Activated B cell treated with CpG ODN at 0.5 μM for 24 hours (primary cell): ENCODE measurements around the gene SPAG16. TPM values are rescaled to one million over a fixed set of nuclear protein-coding genes. Genes with fewer than 3 reads are reported as not detected.

ENCODE experiments used
- ATAC-seq: fragments of 200-7000 bp; cut with Tn5 transposase; one replicate; pipeline ENCODE4 v1.10.0; 2021; ENCODE audit warnings: low read depth, mild to moderate bottlenecking, moderate library complexity
- CTCF ChIA-PET: fragments of 350-600 bp; sonication (Branson Sonifier 250); formaldehyde crosslinking; loops from one replicate; lab custom pipeline; 2021; ENCODE audit warnings: antibody characterized with exemption; lab: Charles Lee
- POLR2A ChIA-PET: fragments of 350-600 bp; sonication (Branson Sonifier 250); formaldehyde crosslinking; loops from one replicate; lab custom pipeline; 2021; ENCODE audit warnings: antibody characterized with exemption; lab: Charles Lee
- DNase-seq: peaks from one replicate; pipeline ENCODE4 v3.0.0; 2022
- H3K27ac Mint-ChIP-seq: one replicate; pipeline ENCODE4 v1.8.0; 2020; ENCODE audit warnings: mixed read lengths
- H3K27me3 Mint-ChIP-seq: one replicate; pipeline ENCODE4 v1.8.0; 2021; ENCODE audit warnings: mixed read lengths
- H3K36me3 Mint-ChIP-seq: one replicate; pipeline ENCODE4 v1.8.0; 2021; ENCODE audit warnings: low read depth, mixed read lengths
- H3K4me1 Mint-ChIP-seq: one replicate; pipeline ENCODE4 v1.8.0; 2021; ENCODE audit warnings: mixed read lengths
- H3K4me3 Mint-ChIP-seq: one replicate; pipeline ENCODE4 v1.8.0; 2020; ENCODE audit warnings: mild to moderate bottlenecking, mixed read lengths
- H3K9me3 Mint-ChIP-seq: one replicate; pipeline ENCODE4 v1.8.0; 2020; ENCODE audit warnings: mixed read lengths
- CTCF ChIP-seq: fragments of 200-600 bp; IDR thresholded peaks from one replicate; pipeline ENCODE4 v1.8.0; 2022; ENCODE audit warnings: antibody characterized with exemption, mild to moderate bottlenecking
- intact Hi-C: fragments of 100-400 bp; cut with micrococcal nuclease; formaldehyde crosslinking; loops from one replicate; pipeline ENCODE4 v1.15.1; 2024
- total RNA-seq: library from RNA; stranded (reverse); gene quantifications from 2 replicates; pipeline ENCODE4 v1.2.3, GENCODE V29; 2022

Gene SPAG16
- total RNA-seq, 1 donor from 2014 or later = 11.2 TPM

GRCh38 chr2:213640738-213641425, 356.6 kb downstream of the SPAG16 start:
- intact Hi-C loops = no loop called here
- Mint-ChIP-seq H3K4me1 (no peaks in the 10 kb centered on the region), H3K27ac (no peak overlapping the region), H3K27me3 (no peaks in the 10 kb centered on the region), H3K4me3 (no peak overlapping the region), H3K36me3 (no peaks in the 10 kb centered on the region), H3K9me3 (peaks cover 3% of the 10 kb centered on the region)
- no peak for ATAC-seq
- TF ChIP-seq CTCF = no peak
- DNase-seq = no peak
- POLR2A ChIA-PET = interaction anchor here (0.6 kb wide), 1 partner anchor 708 kb away, joined by 3 read pairs; no protein-coding TSS in a partner anchor
- CTCF ChIA-PET = no interaction called here

- Mint-ChIP-seq H3K27ac (no peak overlapping the region), H3K27me3 (no peaks in the 10 kb centered on the region), H3K4me3 (no peak overlapping the region), H3K4me1 (no peaks in the 10 kb centered on the region), H3K36me3 (no peaks in the 10 kb centered on the region), H3K9me3 (peaks cover 2% of the 10 kb centered on the region)
- intact Hi-C loops = no loop called here
- CTCF ChIA-PET = no interaction called here
- no peak for DNase-seq
- POLR2A ChIA-PET = no interaction called here
- no peak for TF ChIP-seq CTCF
- ATAC-seq = no peak
These were observed 360.7 kb downstream of the SPAG16 start for GRCh38 chr2:213644926-213645325.

DNA sequence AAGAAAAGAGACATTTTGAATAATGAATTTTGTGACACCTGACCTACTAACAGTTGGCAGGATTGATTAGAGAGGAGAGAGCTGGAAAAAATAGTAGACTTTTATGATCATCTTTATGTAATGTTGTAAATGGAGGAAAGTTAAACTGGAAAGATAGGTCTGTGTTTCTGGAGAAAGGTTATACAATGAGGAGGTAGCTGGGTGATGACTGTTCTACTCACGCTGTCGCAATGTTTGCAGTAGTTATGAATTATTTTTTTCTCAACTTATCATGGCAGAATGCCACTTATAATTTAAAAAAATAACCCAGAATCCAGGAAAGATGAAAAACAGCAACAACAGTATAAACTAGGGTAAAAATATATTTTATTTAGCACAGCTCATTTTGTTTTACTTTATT, 364.9 kb downstream of the SPAG16 start:
- Mint-ChIP-seq H3K9me3 (no peaks in the 10 kb centered on the region), H3K27ac (no peak overlapping the region), H3K36me3 (no peaks in the 10 kb centered on the region), H3K4me3 (no peak overlapping the region), H3K27me3 (no peaks in the 10 kb centered on the region), H3K4me1 (no peaks in the 10 kb centered on the region)
- DNase-seq = no peak
- POLR2A ChIA-PET = no interaction called here
- CTCF ChIA-PET = no interaction called here
- no peak for TF ChIP-seq CTCF
- ATAC-seq = no peak
- intact Hi-C loops = no loop called here

DNA sequence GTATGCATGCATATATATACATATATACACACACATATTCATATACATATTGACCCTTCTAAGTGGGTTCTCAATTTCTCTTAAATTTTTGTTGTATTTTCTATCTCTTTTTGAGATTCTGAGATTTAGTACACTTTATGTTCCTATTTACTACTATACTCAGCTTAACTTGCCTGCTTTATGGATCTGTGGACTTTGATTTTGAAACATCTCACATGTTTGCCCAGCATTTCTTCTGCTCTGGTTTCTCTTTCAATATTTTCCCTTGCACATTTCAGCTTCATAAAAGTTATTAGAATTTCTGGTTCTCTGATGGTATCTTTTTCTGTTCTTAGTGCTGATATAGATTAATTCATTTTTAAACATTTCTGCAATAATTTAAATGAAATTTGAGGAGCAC, 380.6 kb downstream of the SPAG16 start:
- no peak for DNase-seq
- Mint-ChIP-seq H3K36me3 (no peaks in the 10 kb centered on the region), H3K27ac (no peak overlapping the region), H3K4me1 (no peaks in the 10 kb centered on the region), H3K27me3 (no peaks in the 10 kb centered on the region), H3K9me3 (peaks cover 11% of the 10 kb centered on the region), H3K4me3 (no peak overlapping the region)
- TF ChIP-seq CTCF = no peak
- POLR2A ChIA-PET = no interaction called here
- no peak for ATAC-seq
- intact Hi-C loops = no loop called here
- CTCF ChIA-PET = no interaction called here

DNA sequence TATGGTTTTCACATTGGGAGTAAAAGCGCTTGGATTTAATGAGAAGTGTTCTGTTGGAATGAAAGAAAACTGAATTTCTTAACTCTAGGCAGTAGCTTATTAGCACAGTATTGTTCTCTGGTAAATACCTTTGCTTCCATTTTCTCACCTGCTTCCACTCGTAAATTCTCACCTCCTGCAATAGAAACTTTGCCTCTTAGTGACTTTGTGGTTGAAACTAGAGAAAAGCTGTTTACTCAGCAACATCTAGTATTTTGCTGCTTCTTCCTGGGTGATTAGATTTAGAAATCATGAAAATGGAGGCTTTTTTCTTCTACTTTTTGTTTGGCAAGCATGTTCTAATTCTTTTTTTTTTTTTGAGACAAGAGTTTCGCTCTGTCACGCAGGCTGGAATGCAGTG, 385.4 kb downstream of the SPAG16 start:
- no peak overlapping the region for H3K4me3 Mint-ChIP-seq
- H3K36me3 Mint-ChIP-seq = no peaks in the 10 kb centered on the region
- H3K9me3 Mint-ChIP-seq = peaks cover 9% of the 10 kb centered on the region
- intact Hi-C loops = no loop called here
- H3K4me1 Mint-ChIP-seq = no peaks in the 10 kb centered on the region
- CTCF ChIA-PET = no interaction called here
- POLR2A ChIA-PET = no interaction called here
- no peak for ATAC-seq
- no peak for DNase-seq
- no peak overlapping the region for H3K27ac Mint-ChIP-seq
- no peak for TF ChIP-seq CTCF
- H3K27me3 Mint-ChIP-seq = no peaks in the 10 kb centered on the region
